Measurements from ENCODE around the gene CNTD1.
"Not testable (repeated sequence)": the region's sequence is repeated elsewhere in the genome, so short reads cannot be mapped to it uniquely, and the experiment has no call there.

The CNTD1 gene

GRCh38 chr17:42844761-42845555 lies 46.3 kb downstream of the CNTD1 start:
- in situ Hi-C loops (cut with MboI; ENCODE audit: low sequenced_read_pairs), result no loop called here

GRCh38 chr17:42845556-42845917 lies 46.9 kb downstream of the CNTD1 start:
- in situ Hi-C loops (cut with MboI; ENCODE audit: low sequenced_read_pairs), result no loop called here

- in situ Hi-C loops (cut with MboI; ENCODE audit: low sequenced_read_pairs), result no loop called here
Measured at GRCh38 chr17:42845918-42846593, 47.4 kb downstream of the CNTD1 start.

- in situ Hi-C loops (cut with MboI; ENCODE audit: low sequenced_read_pairs), result no loop called here
Measured at GRCh38 chr17:42846594-42847280, 48.1 kb downstream of the CNTD1 start.

GRCh38 chr17:42848093-42848492 lies 49.4 kb downstream of the CNTD1 start:
- in situ Hi-C loops (cut with MboI; ENCODE audit: low sequenced_read_pairs), result no loop called here

GRCh38 chr17:42849031-42849430 lies 50.4 kb downstream of the CNTD1 start:
- in situ Hi-C loops (cut with MboI; ENCODE audit: low sequenced_read_pairs), result no loop called here

- in situ Hi-C loops (cut with MboI; ENCODE audit: low sequenced_read_pairs), result no loop called here
Measured at GRCh38 chr17:42849451-42850181, 51.0 kb downstream of the CNTD1 start.

GRCh38 chr17:42850954-42851353 lies 52.3 kb downstream of the CNTD1 start, which contains the start of gene AOC3:
TSS of gene AOC3 (plus strand) at chr17:42851199. CDS start at chr17:42851344, 145 bp downstream.
- in situ Hi-C loops (cut with MboI; ENCODE audit: low sequenced_read_pairs), result no loop called here

GRCh38 chr17:42851371-42852240 lies 52.9 kb downstream of the CNTD1 start:
- in situ Hi-C loops (cut with MboI; ENCODE audit: low sequenced_read_pairs), result not testable (repeated sequence)

GRCh38 chr17:42852351-42852750 lies 53.7 kb downstream of the CNTD1 start:
- in situ Hi-C loops (cut with MboI; ENCODE audit: low sequenced_read_pairs), result no loop called here

GRCh38 chr17:42853004-42853403 lies 54.3 kb downstream of the CNTD1 start:
- in situ Hi-C loops (cut with MboI; ENCODE audit: low sequenced_read_pairs), result no loop called here

GRCh38 chr17:42853597-42853967 lies 54.9 kb downstream of the CNTD1 start:
- in situ Hi-C loops (cut with MboI; ENCODE audit: low sequenced_read_pairs), result no loop called here

- in situ Hi-C loops (cut with MboI; ENCODE audit: low sequenced_read_pairs), result no loop called here
Measured at GRCh38 chr17:42853968-42854790, 55.5 kb downstream of the CNTD1 start.

GRCh38 chr17:42855048-42855596 lies 56.5 kb downstream of the CNTD1 start:
- in situ Hi-C loops (cut with MboI; ENCODE audit: low sequenced_read_pairs), result no loop called here

GRCh38 chr17:42856093-42856492 lies 57.4 kb downstream of the CNTD1 start:
- in situ Hi-C loops (cut with MboI; ENCODE audit: low sequenced_read_pairs), result not testable (repeated sequence)

- in situ Hi-C loops (cut with MboI; ENCODE audit: low sequenced_read_pairs), result not testable (repeated sequence)
Measured at GRCh38 chr17:42856516-42856915, 57.9 kb downstream of the CNTD1 start.

- in situ Hi-C loops (cut with MboI; ENCODE audit: low sequenced_read_pairs), result no loop called here
Measured at GRCh38 chr17:42857389-42857788, 58.7 kb downstream of the CNTD1 start.

All from hTERT RPE-1 (cell line).